Muscle layer of duodenum (tissue), 2 donors: ENCODE data around the gene MARF1.
"Not testable (repeated sequence)": the region's sequence is repeated elsewhere in the genome, so short reads cannot be mapped to it uniquely, and the experiment has no call there.

Experiments used
- H3K27ac ChIP-seq: one replicate; pipeline ENCODE4 v1.7.0; 2013; ENCODE audit warnings: mild to moderate bottlenecking, low read length
- H3K27me3 ChIP-seq: one replicate; pipeline ENCODE4 v1.7.0; 2013; ENCODE audit warnings: low read depth, mild to moderate bottlenecking, control low read depth, low read length
- H3K36me3 ChIP-seq, 2 donors: one replicate each; pipeline ENCODE4 v1.7.0; 2013; ENCODE audit warnings: low read length in 2 of 2, control low read depth in 1 of 2, mild to moderate bottlenecking in 1 of 2; ENCODE audit not compliant: insufficient read depth in 2 of 2, control insufficient read depth in 1 of 2
- H3K4me1 ChIP-seq, 2 donors: one replicate each; pipeline ENCODE4 v1.7.0; 2013; ENCODE audit warnings: low read length in 2 of 2, mild to moderate bottlenecking in 2 of 2, control low read depth in 1 of 2, moderate library complexity in 1 of 2; ENCODE audit not compliant: insufficient read depth in 2 of 2, control insufficient read depth in 1 of 2
- H3K4me3 ChIP-seq, 2 donors: one replicate each; pipeline ENCODE4 v1.7.0; 2013; ENCODE audit warnings: low read length in 2 of 2, low read depth in 1 of 2, mild to moderate bottlenecking in 1 of 2
- H3K9me3 ChIP-seq, 2 donors: one replicate each; pipeline ENCODE4 v1.7.0; 2013; ENCODE audit warnings: low read length in 2 of 2, control low read depth in 1 of 2, mild to moderate bottlenecking in 1 of 2; ENCODE audit not compliant: control insufficient read depth in 1 of 2
- donor health status: healthy.

MARF1 gene

GRCh38 chr16:15618392-15618791 is 24.6 kb downstream of the MARF1 start:
- Histone ChIP-seq H3K36me3 (peaks cover 62 to 72% of the 10 kb centered on the region in 2 donors), H3K27ac (no peak overlapping the region), H3K4me1 (no peaks in the 10 kb centered on the region), H3K9me3 (no peaks in the 10 kb centered on the region), H3K4me3 (no peak overlapping the region), H3K27me3 (no peaks in the 10 kb centered on the region)

- Histone ChIP-seq H3K27me3 (no peaks in the 10 kb centered on the region), H3K4me3 (no peak overlapping the region), H3K9me3 (no peaks in the 10 kb centered on the region), H3K4me1 (no peaks in the 10 kb centered on the region), H3K36me3 (peaks cover 64 to 74% of the 10 kb centered on the region in 2 donors), H3K27ac (no peak overlapping the region)
Observed at GRCh38 chr16:15617901-15618300, 25.1 kb downstream of the MARF1 start.

GRCh38 chr16:15616475-15617165 is 26.3 kb downstream of the MARF1 start:
- peaks cover 67 to 74% of the 10 kb centered on the region in 2 donors for H3K36me3 ChIP-seq

GRCh38 chr16:15616012-15616411 is 26.9 kb downstream of the MARF1 start:
- H3K36me3 ChIP-seq = peaks cover 64 to 75% of the 10 kb centered on the region in 2 donors
- H3K27me3 ChIP-seq = no peaks in the 10 kb centered on the region
- H3K4me3 ChIP-seq = no peak overlapping the region
- H3K4me1 ChIP-seq = no peaks in the 10 kb centered on the region
- H3K9me3 ChIP-seq = no peaks in the 10 kb centered on the region
- H3K27ac ChIP-seq = no peak overlapping the region

More at GRCh38 chr16:15616475-15617165, 26.3 kb downstream of the MARF1 start:
- Histone ChIP-seq H3K27ac (no peak overlapping the region), H3K9me3 (no peaks in the 10 kb centered on the region), H3K4me1 (no peaks in the 10 kb centered on the region), H3K4me3 (no peak overlapping the region), H3K27me3 (no peaks in the 10 kb centered on the region)

- H3K27ac ChIP-seq = no peak overlapping the region
- no peaks in the 10 kb centered on the region for H3K27me3 ChIP-seq
- H3K4me1 ChIP-seq = no peaks in the 10 kb centered on the region
- H3K4me3 ChIP-seq = no peak overlapping the region
- H3K36me3 ChIP-seq = peaks cover 67 to 74% of the 10 kb centered on the region in 2 donors
- no peaks in the 10 kb centered on the region for H3K9me3 ChIP-seq
Observed at GRCh38 chr16:15613676-15614075, 29.3 kb downstream of the MARF1 start.

GRCh38 chr16:15611610-15612009 is 31.3 kb downstream of the MARF1 start:
- Histone ChIP-seq H3K27ac (no peak overlapping the region), H3K9me3 (no peaks in the 10 kb centered on the region), H3K4me1 (no peaks in the 10 kb centered on the region), H3K27me3 (no peaks in the 10 kb centered on the region), H3K4me3 (no peak overlapping the region), H3K36me3 (peaks cover 59 to 73% of the 10 kb centered on the region in 2 donors)

GRCh38 chr16:15610369-15610871 is 32.5 kb downstream of the MARF1 start:
- Histone ChIP-seq H3K4me1 (no peaks in the 10 kb centered on the region), H3K4me3 (no peak overlapping the region), H3K27ac (no peak overlapping the region), H3K27me3 (no peaks in the 10 kb centered on the region), H3K9me3 (no peaks in the 10 kb centered on the region), H3K36me3 (peaks cover 48 to 68% of the 10 kb centered on the region in 2 donors)

- no peaks in the 10 kb centered on the region for H3K4me1 ChIP-seq
- no peak overlapping the region for H3K27ac ChIP-seq
- peaks cover 49 to 72% of the 10 kb centered on the region in 2 donors for H3K36me3 ChIP-seq
- no peaks in the 10 kb centered on the region for H3K27me3 ChIP-seq
- no peaks in the 10 kb centered on the region for H3K9me3 ChIP-seq
- no peak overlapping the region for H3K4me3 ChIP-seq
Observed at GRCh38 chr16:15609286-15609649, 33.7 kb downstream of the MARF1 start.

GRCh38 chr16:15608398-15609285 is 34.3 kb downstream of the MARF1 start:
- Histone ChIP-seq H3K4me1 (no peaks in the 10 kb centered on the region), H3K9me3 (no peaks in the 10 kb centered on the region), H3K27ac (no peak overlapping the region), H3K27me3 (no peaks in the 10 kb centered on the region), H3K36me3 (peaks cover 51 to 79% of the 10 kb centered on the region in 2 donors), H3K4me3 (no peak overlapping the region)

GRCh38 chr16:15607700-15608396 is 35.1 kb downstream of the MARF1 start:
- no peak overlapping the region for H3K27ac ChIP-seq
- no peaks in the 10 kb centered on the region for H3K9me3 ChIP-seq
- H3K4me3 ChIP-seq = no peak overlapping the region
- H3K36me3 ChIP-seq = peaks cover 54 to 83% of the 10 kb centered on the region in 2 donors
- H3K27me3 ChIP-seq = no peaks in the 10 kb centered on the region
- no peaks in the 10 kb centered on the region for H3K4me1 ChIP-seq

- not testable (repeated sequence) for H3K27me3 ChIP-seq, H3K27ac ChIP-seq, H3K9me3 ChIP-seq, H3K4me3 ChIP-seq, H3K4me1 ChIP-seq
- H3K36me3 ChIP-seq = peaks cover 54 to 83% of the 10 kb centered on the region in 2 donors
Observed at GRCh38 chr16:15607221-15607699, 35.7 kb downstream of the MARF1 start.
